ENCODE measurements around the gene ALDH16A1. TPM values are rescaled to one million over a fixed set of nuclear protein-coding genes. Genes with fewer than 3 reads are reported as not detected.

Gene ALDH16A1
- total RNA-seq, 8 experiments from 2014 or later: 3.6 to 26.2 (median 10.8) TPM

- 60 to 73% methylated on average over 1 to 3 of the region's 7 CpGs; no CpG with 5 or more reads in 8 of the 10 experiments for WGBS, 10 experiments
- Histone ChIP-seq H3K27ac (no peak overlapping the region), H3K4me1 (replicated peaks in 1 of 2) (peaks cover 15 to 33% of the 10 kb centered on the region in 2 donors), H3K4me3 (no peak overlapping the region)
- no peak for ATAC-seq (replicated peaks in 6 of 8)
- in situ Hi-C loops (cut with MboI; ENCODE audit: low pct_unique_long_range_greater_than_20kb in 2 of 9, low sequenced_read_pairs in 9 of 9, unreplicated experiment in 9 of 9): no loop called here
Observed at GRCh38 chr19:49417088-49417487, 35.9 kb upstream of the ALDH16A1 start.

- no peak for ATAC-seq (replicated peaks in 6 of 8)
- in situ Hi-C loops (cut with MboI; ENCODE audit: low pct_unique_long_range_greater_than_20kb in 2 of 9, low sequenced_read_pairs in 9 of 9, unreplicated experiment in 9 of 9): no loop called here
- WGBS, 10 experiments: 30 to 83% (median 66%) methylated on average over 1 to 4 of the region's 5 CpGs; no CpG with 5 or more reads in 3 of the 10 experiments
- H3K4me3 ChIP-seq: no peak overlapping the region
- H3K27ac ChIP-seq: no peak overlapping the region
- H3K4me1 ChIP-seq (replicated peaks in 1 of 2): peaks cover 16 to 37% of the 10 kb centered on the region in 2 donors
Observed at GRCh38 chr19:49418511-49418910, 34.5 kb upstream of the ALDH16A1 start.

DNA sequence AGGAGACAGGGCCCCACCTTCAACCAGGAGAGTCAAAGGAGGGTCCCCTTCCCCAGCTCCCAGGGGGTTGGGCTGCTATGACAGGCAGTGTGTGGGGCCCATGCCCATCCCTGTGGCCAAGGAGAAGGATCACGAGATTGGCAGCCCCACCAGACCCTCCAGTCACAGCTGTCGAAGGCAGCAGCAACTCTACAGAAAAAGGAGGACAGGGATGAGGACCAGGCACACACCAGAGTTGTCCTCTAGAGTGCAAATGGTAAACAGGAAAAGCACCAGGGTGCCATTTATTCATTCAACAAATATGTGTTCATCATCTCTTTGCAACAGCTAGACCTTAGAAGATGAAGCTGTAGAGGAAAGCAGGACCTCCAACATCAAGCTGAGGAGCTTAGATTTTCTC, 33.9 kb upstream of the ALDH16A1 start:
- no peak for ATAC-seq (replicated peaks in 6 of 8)
- in situ Hi-C loops (cut with MboI; ENCODE audit: low pct_unique_long_range_greater_than_20kb in 2 of 9, low sequenced_read_pairs in 9 of 9, unreplicated experiment in 9 of 9): no loop called here
- Histone ChIP-seq H3K4me1 (replicated peaks in 1 of 2) (peaks cover 17 to 38% of the 10 kb centered on the region in 2 donors), H3K4me3 (no peak overlapping the region), H3K27ac (no peak overlapping the region)
- WGBS, 10 experiments: 17 to 25% methylated on average over 1 to 2 of the region's 2 CpGs; no CpG with 5 or more reads in 8 of the 10 experiments

DNA sequence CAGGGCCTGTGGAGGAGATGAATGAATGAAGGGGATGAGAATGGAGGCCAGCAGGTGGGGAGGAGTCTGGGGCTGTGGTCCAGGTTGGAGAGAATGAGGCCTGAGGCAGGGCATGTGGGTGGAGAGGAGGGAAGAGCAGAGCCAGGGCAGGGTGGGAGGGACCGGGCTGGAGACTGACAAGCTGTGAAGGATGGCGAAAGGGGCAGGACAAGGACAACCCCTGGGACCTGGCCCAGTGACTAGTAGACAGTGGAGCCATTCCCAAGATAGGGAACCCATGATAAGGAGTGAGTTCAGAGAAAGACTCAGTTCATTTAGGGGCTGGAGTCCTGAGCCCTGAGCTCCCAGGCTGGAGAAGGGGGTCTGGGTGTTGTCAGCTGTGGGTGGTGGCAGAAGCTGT, 32.8 kb upstream of the ALDH16A1 start:
- H3K4me1 ChIP-seq (replicated peaks in 1 of 2): peaks cover 11 to 32% of the 10 kb centered on the region in 2 donors
- H3K4me3 ChIP-seq: no peak overlapping the region
- no peak overlapping the region for H3K27ac ChIP-seq
- ATAC-seq (replicated peaks in 6 of 8): no peak
- WGBS, 10 experiments: 100% methylated on average over 1 of the region's 2 CpGs; no CpG with 5 or more reads in 9 of the 10 experiments
- in situ Hi-C loops (cut with MboI; ENCODE audit: low pct_unique_long_range_greater_than_20kb in 2 of 9, low sequenced_read_pairs in 9 of 9, unreplicated experiment in 9 of 9): no loop called here

DNA sequence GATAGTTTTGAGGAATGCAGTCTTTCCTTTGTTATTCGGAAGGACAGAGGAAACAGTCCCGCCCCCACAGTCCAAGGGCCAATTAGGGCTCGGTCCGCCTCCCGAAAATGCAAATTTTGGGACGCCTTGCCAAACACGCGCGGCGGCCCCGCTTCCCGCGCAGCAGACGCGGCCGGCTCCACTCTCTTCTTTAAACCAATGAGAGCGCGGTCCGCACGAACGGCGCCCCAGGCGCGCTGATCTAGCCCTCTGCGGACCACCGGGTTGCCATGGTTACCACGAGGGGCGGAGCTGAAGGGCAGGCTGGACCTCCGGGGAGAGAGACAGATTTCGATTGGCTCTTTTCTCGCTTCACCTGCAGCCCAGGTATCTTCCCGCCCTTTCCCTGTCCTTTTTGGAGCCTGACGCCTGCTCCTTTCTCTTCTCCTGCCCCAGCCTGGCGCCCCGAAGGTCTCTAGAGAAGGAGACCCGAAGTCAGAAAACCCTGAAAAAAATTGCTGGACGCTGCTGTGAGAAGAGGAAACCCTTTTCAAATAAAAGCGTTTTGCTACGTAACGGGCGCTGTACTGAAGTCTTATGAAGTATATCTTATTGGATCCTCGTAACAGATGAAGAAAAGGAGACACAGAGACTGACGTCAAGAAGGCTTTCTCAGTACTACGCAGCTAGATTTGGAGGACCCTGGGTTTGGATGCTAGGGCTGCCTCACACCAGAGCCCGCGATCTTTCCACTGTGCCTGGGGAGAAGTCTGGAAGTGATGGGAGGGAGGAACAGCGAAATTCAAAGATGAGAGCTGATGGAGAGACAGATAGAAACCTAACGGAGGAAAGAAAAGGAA, 31.8 kb upstream of the ALDH16A1 start:
- no peak overlapping the region for H3K4me3 ChIP-seq

GRCh38 chr19:49421878-49422202, 31.2 kb upstream of the ALDH16A1 start:
- Histone ChIP-seq H3K4me1 (replicated peaks in 1 of 2) (peaks cover 8 to 29% of the 10 kb centered on the region in 2 donors), H3K27ac (no peak overlapping the region), H3K4me3 (no peak overlapping the region)
- 0 to 49% (median 24%) methylated on average over 1 to 2 of the region's 3 CpGs; no CpG with 5 or more reads in 2 of the 10 experiments for WGBS, 10 experiments
- ATAC-seq (replicated peaks in 6 of 8): no peak
- in situ Hi-C loops (cut with MboI; ENCODE audit: low pct_unique_long_range_greater_than_20kb in 2 of 9, low sequenced_read_pairs in 9 of 9, unreplicated experiment in 9 of 9): no loop called here

More for the DNA sequence above, 31.8 kb upstream of the ALDH16A1 start:
- peak; percentile 53 to 87 (median 77) for ATAC-seq (replicated peaks in 6 of 8)
- Histone ChIP-seq H3K27ac (no peak overlapping the region), H3K4me1 (replicated peaks in 1 of 2) (peaks cover 8 to 29% of the 10 kb centered on the region in 2 donors)
- 0 to 34% (median 13%) methylated on average over 3 to 24 of the region's 48 CpGs for WGBS, 10 experiments
- in situ Hi-C loops (cut with MboI; ENCODE audit: low pct_unique_long_range_greater_than_20kb in 2 of 9, low sequenced_read_pairs in 9 of 9, unreplicated experiment in 9 of 9): no loop called here

DNA sequence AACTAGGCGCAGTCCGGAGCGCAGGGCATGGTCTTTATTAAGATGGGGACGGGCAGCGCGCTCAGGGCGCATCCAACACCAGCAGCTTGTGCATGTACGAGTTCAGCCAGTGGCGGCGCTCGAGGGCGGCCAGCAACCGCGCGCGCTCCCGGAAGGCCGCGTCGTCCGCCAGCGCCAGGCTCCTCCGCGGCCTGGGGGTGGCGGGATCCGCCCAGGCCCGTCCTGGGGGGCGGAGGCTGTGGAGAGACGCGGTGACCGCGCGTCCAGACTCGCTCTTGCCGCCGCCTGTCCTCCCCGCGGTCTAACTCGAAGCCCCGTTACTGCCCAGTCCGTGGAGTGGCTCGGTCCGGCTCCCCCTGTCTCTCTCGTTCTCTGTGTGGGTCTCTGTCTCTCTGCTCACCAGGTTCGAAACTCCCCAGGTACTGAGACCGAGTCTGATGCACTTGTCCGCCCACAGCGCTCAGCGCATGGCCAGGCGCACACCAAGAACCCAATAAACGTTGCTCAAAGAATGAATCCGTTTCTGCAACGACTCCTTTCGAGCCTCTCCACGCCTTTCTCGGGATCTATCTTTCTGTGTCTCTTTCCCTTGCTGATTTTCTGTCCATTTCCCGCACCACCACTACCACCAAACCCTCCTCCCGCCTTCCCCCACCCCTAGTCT, 30.5 kb upstream of the ALDH16A1 start:
- Histone ChIP-seq H3K4me1 (replicated peaks in 1 of 2) (peaks cover 8 to 29% of the 10 kb centered on the region in 2 donors), H3K27ac (no peak overlapping the region), H3K4me3 (peak overlapping the region in 4 of 5 donors; percentile 9 to 19 (median 10))
- in situ Hi-C loops (cut with MboI; ENCODE audit: low pct_unique_long_range_greater_than_20kb in 2 of 9, low sequenced_read_pairs in 9 of 9, unreplicated experiment in 9 of 9): no loop called here
- WGBS, 10 experiments: 0 to 9% (median 0%) methylated on average over 2 to 19 of the region's 58 CpGs; no CpG with 5 or more reads in 5 of the 10 experiments
- peak; percentile 68 to 82 (median 78) for ATAC-seq (replicated peaks in 6 of 8)

- 0 to 22% (median 5%) methylated on average over 1 to 14 of the region's 42 CpGs for WGBS, 10 experiments
- in situ Hi-C loops (cut with MboI; ENCODE audit: low pct_unique_long_range_greater_than_20kb in 2 of 9, low sequenced_read_pairs in 9 of 9, unreplicated experiment in 9 of 9): no loop called here
- peak within 1 kb of the TSS in 4 of 5 donors; percentile 9 to 19 (median 10) for H3K4me3 ChIP-seq
- ATAC-seq (replicated peaks in 6 of 8): no peak
- peaks cover 15 to 36% of the 10 kb centered on the region in 2 donors for H3K4me1 ChIP-seq (replicated peaks in 1 of 2)
- no peak within 1 kb of the TSS for H3K27ac ChIP-seq
Observed at GRCh38 chr19:49423071-49423984, 29.7 kb upstream of the ALDH16A1 start, which contains the start of gene PTH2. Gene PTH2, minus strand, starts transcription at chr19:49423441. Its CDS starts 102 bp downstream, at chr19:49423339.

DNA sequence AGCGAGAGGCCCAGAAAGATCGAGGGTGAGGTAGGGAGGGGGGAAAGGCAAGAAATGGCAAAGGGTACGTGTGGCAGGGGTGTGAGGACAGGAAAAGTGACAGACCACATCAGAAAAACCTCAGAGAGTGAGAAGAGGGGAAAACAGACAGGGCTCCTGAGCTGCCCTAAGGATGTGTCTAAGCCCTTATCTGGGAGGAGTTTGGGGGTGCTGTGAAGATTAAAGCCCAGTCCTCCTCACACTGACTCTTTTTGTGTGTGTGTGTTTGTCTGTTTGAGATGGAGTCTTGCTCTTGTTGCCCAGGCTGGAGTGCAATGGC, 29.1 kb upstream of the ALDH16A1 start:
- 0 to 32% (median 10%) methylated on average over 3 of the region's 3 CpGs; no CpG with 5 or more reads in 1 of the 10 experiments for WGBS, 10 experiments
- in situ Hi-C loops (cut with MboI; ENCODE audit: low pct_unique_long_range_greater_than_20kb in 2 of 9, low sequenced_read_pairs in 9 of 9, unreplicated experiment in 9 of 9): no loop called here
- Histone ChIP-seq H3K4me1 (replicated peaks in 1 of 2) (peaks cover 17 to 39% of the 10 kb centered on the region in 2 donors), H3K27ac (no peak overlapping the region), H3K4me3 (no peak overlapping the region)
- ATAC-seq (replicated peaks in 6 of 8): no peak

DNA sequence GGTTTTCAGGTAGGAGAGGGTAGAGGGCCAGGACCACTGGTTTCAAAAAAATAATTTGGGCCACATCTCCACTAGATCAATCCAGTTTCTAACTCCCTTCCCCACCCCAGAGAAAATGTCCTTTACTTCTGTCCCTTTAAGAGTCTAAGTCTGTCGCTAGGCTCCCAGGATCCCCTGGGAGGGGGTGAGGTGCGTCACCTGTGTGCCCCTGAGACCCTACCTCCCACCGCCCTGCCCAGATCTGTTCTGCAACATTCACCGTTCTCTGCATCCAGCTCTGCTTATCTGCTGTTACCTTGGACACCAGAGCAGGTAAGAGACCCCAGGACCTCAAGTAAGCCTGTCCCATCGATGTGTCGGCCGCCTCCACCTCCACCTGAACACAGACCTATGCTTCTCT, 27.8 kb upstream of the ALDH16A1 start, which contains the start of gene GFY:
Gene GFY, plus strand, starts transcription at position 211 of the 400 bp plus-strand sequence. CDS start 1,043 bp downstream, outside the sequence.
- Histone ChIP-seq H3K4me3 (no peak within 1 kb of the TSS), H3K27ac (no peak within 1 kb of the TSS), H3K4me1 (replicated peaks in 1 of 2) (peaks cover 17 to 39% of the 10 kb centered on the region in 2 donors)
- 0 to 80% (median 23%) methylated on average over 1 to 4 of the region's 7 CpGs; no CpG with 5 or more reads in 3 of the 10 experiments for WGBS, 10 experiments
- no peak for ATAC-seq (replicated peaks in 6 of 8)
- in situ Hi-C loops (cut with MboI; ENCODE audit: low pct_unique_long_range_greater_than_20kb in 2 of 9, low sequenced_read_pairs in 9 of 9, unreplicated experiment in 9 of 9): no loop called here

DNA sequence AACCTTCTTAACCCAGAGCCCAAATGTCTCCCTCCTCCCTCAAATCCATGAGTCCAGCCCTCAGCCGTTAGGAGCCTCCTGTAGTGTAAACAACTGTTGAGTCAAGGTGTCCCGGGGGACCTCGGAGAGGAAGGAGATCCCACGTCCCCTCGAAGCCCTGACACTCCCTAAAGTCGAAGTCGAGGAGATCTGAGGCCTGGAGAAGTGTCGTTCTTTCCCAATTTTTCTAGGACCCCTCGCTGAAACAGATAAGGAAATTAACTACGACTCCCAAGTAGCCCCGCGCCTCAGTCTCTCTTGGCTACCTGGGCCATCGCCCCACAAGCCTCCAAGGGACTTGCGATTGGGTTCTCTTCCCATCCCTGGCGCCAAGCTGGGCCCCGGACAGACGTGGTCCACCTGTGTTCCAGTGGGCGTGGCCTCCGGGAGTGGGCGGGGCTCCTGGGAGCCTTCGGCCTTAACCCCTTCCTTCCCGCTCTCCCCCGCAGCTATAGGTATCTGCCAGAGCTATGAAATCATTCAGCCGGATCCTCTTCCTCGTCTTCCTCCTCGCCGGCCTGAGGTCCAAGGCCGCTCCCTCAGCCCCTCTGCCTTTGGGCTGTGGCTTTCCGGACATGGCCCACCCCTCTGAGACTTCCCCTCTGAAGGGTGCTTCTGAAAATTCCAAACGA, 27.0 kb upstream of the ALDH16A1 start:
- WGBS, 10 experiments: 0 to 20% (median 3%) methylated on average over 2 to 24 of the region's 30 CpGs; no CpG with 5 or more reads in 5 of the 10 experiments
- Histone ChIP-seq H3K4me1 (replicated peaks in 1 of 2) (peaks cover 17 to 32% of the 10 kb centered on the region in 2 donors), H3K4me3 (no peak overlapping the region), H3K27ac (no peak overlapping the region)
- peak in 1 of 8 experiments; percentile 28 for ATAC-seq (replicated peaks in 6 of 8)
- in situ Hi-C loops (cut with MboI; ENCODE audit: low pct_unique_long_range_greater_than_20kb in 2 of 9, low sequenced_read_pairs in 9 of 9, unreplicated experiment in 9 of 9): no loop called here

DNA sequence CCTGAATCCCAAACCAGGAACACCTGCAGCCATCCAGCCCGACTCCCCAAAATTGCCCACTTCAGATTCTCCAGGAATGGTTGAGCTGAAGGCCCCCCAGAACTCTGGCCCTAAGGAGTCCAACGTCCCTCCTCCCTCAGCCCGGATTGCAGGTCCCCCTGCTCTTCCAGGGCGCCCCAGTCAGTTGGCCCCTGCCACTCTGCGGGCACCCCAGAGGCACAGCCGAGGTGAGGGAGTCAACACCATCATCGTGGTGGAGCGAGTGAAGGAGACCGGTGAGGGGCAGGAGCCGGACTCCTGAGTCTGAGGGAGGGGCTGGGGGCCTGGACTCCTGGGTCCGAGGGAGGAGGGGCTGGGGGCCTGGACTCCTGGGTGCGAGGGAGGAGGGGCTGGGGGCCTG, 25.7 kb upstream of the ALDH16A1 start:
- 80 to 100% methylated on average over 1 of the region's 12 CpGs; no CpG with 5 or more reads in 8 of the 10 experiments for WGBS, 10 experiments
- in situ Hi-C loops (cut with MboI; ENCODE audit: low pct_unique_long_range_greater_than_20kb in 2 of 9, low sequenced_read_pairs in 9 of 9, unreplicated experiment in 9 of 9): no loop called here
- H3K4me1 ChIP-seq (replicated peaks in 1 of 2): peaks cover 13 to 26% of the 10 kb centered on the region in 2 donors
- ATAC-seq (replicated peaks in 6 of 8): no peak
- no peak overlapping the region for H3K27ac ChIP-seq
- H3K4me3 ChIP-seq: no peak overlapping the region

Measured in motor neuron (in vitro differentiated cells).